DOHH2 (cell line): ENCODE results near the gene TIMP3.

ENCODE experiments used
- H3F3A ChIP-seq: fragments of 200-600 bp; sonication (generic), shearing (Covaris generic); 2 replicates; pipeline ENCODE4 v1.6.0; 2016; ENCODE audit warnings: antibody characterized with exemption, mild to moderate bottlenecking; ENCODE audit not compliant: control insufficient read depth, insufficient read depth
- H3K27ac ChIP-seq: fragments of 200-600 bp; sonication (generic); 2 replicates; pipeline ENCODE4 v1.5.1; 2014; ENCODE audit warnings: low read depth, mild to moderate bottlenecking, low read length, moderate library complexity
- H3K27me3 ChIP-seq: fragments of 200-600 bp; sonication (generic); 2 replicates; pipeline ENCODE4 v1.6.1; 2014; ENCODE audit warnings: mild to moderate bottlenecking, low read length, mixed read lengths; ENCODE audit not compliant: control insufficient read depth
- H3K36me3 ChIP-seq: fragments of 200-600 bp; sonication (generic); 2 replicates; pipeline ENCODE4 v1.6.1; 2014; ENCODE audit warnings: mild to moderate bottlenecking, low read length, moderate library complexity, mixed read lengths; ENCODE audit not compliant: control insufficient read depth
- H3K4me1 ChIP-seq: fragments of 200-600 bp; sonication (generic); 2 replicates; pipeline ENCODE4 v1.6.1; 2014; ENCODE audit warnings: mild to moderate bottlenecking, low read length, mixed read lengths; ENCODE audit not compliant: control insufficient read depth
- H3K4me2 ChIP-seq: fragments of 200-600 bp; sonication (generic); 2 replicates; pipeline ENCODE4 v1.6.0; 2014; ENCODE audit warnings: mild to moderate bottlenecking, low read length, moderate library complexity
- H3K4me3 ChIP-seq: fragments of 200-600 bp; sonication (generic); 2 replicates; pipeline ENCODE4 v1.5.1; 2014; ENCODE audit warnings: mild to moderate bottlenecking, low read length, mixed read lengths
- H3K79me2 ChIP-seq: fragments of 200-600 bp; sonication (generic); 2 replicates; pipeline ENCODE4 v1.6.1; 2014; ENCODE audit warnings: mild to moderate bottlenecking, low read length, mixed read lengths; ENCODE audit not compliant: control insufficient read depth
- H3K9me2 ChIP-seq: fragments of 200-600 bp; sonication (generic); replicated peaks from 2 replicates; pipeline ENCODE4 v1.6.1; 2014; ENCODE audit warnings: mild to moderate bottlenecking, low read length, mixed read lengths; ENCODE audit not compliant: control insufficient read depth
- H3K9me3 ChIP-seq: fragments of 200-600 bp; sonication (generic); 2 replicates; pipeline ENCODE4 v1.6.1; 2014; ENCODE audit warnings: antibody characterized with exemption, low read length, mixed read lengths; ENCODE audit not compliant: control insufficient read depth, insufficient read depth
- H4K20me1 ChIP-seq: fragments of 200-600 bp; sonication (generic); 2 replicates; pipeline ENCODE4 v1.6.0; 2014; ENCODE audit warnings: low read depth, mild to moderate bottlenecking, antibody characterized with exemption, low read length, moderate library complexity; ENCODE audit not compliant: control insufficient read depth, insufficient read depth
- CTCF ChIP-seq: fragments of 200-600 bp; sonication (generic); IDR thresholded peaks from one replicate; pipeline ENCODE4 v1.5.1; 2014; ENCODE audit warnings: antibody characterized with exemption, mild to moderate bottlenecking, low read depth, low read length; ENCODE audit not compliant: poor library complexity, severe bottlenecking
- EZH2phosphoT487 ChIP-seq: fragments of 200-600 bp; sonication (generic); IDR thresholded peaks from 2 replicates; pipeline ENCODE4 v1.6.1; 2017; ENCODE audit warnings: borderline replicate concordance, mild to moderate bottlenecking, antibody characterized with exemption, low read length, moderate library complexity, mixed read lengths

The TIMP3 gene

GRCh38 chr22:32874385-32874784 lies 72.9 kb downstream of the TIMP3 start:
- Histone ChIP-seq H3K4me1 (no peaks in the 10 kb centered on the region), H3K9me3 (no peaks in the 10 kb centered on the region), H3K36me3 (no peaks in the 10 kb centered on the region), H3K4me3 (no peak overlapping the region), H4K20me1 (no peaks in the 10 kb centered on the region), H3K4me2 (no peak overlapping the region), H3K79me2 (no peaks in the 10 kb centered on the region), H3K27me3 (peaks cover 13% of the 10 kb centered on the region), H3F3A (no peaks in the 10 kb centered on the region), H3K9me2 (no peaks in the 10 kb centered on the region), H3K27ac (no peak overlapping the region)
- TF ChIP-seq CTCF = no peak
- TF ChIP-seq EZH2phosphoT487 = no peak

GRCh38 chr22:32874976-32875375 lies 73.5 kb downstream of the TIMP3 start:
- H3K27me3 ChIP-seq = peaks cover 13% of the 10 kb centered on the region
- no peaks in the 10 kb centered on the region for H4K20me1 ChIP-seq
- no peak for TF ChIP-seq CTCF
- no peak for TF ChIP-seq EZH2phosphoT487
- H3K4me3 ChIP-seq = no peak overlapping the region
- H3K4me1 ChIP-seq = no peaks in the 10 kb centered on the region
- H3K9me3 ChIP-seq = no peaks in the 10 kb centered on the region
- no peaks in the 10 kb centered on the region for H3K79me2 ChIP-seq
- H3K4me2 ChIP-seq = no peak overlapping the region
- no peaks in the 10 kb centered on the region for H3K36me3 ChIP-seq
- no peaks in the 10 kb centered on the region for H3F3A ChIP-seq
- no peaks in the 10 kb centered on the region for H3K9me2 ChIP-seq
- H3K27ac ChIP-seq = no peak overlapping the region

- Histone ChIP-seq H3K79me2 (no peaks in the 10 kb centered on the region), H3K27me3 (peaks cover 10% of the 10 kb centered on the region), H3F3A (peaks cover 5% of the 10 kb centered on the region; the same call in 1 of the 2 replicates), H3K36me3 (no peaks in the 10 kb centered on the region), H3K9me3 (no peaks in the 10 kb centered on the region), H3K27ac (no peak overlapping the region), H4K20me1 (no peaks in the 10 kb centered on the region), H3K4me3 (no peak overlapping the region), H3K4me1 (peaks cover 14% of the 10 kb centered on the region), H3K4me2 (no peak overlapping the region), H3K9me2 (no peaks in the 10 kb centered on the region)
- TF ChIP-seq EZH2phosphoT487 (no peak), CTCF (no peak)
Measured at GRCh38 chr22:32876516-32876915, 75.0 kb downstream of the TIMP3 start.

GRCh38 chr22:32877196-32877595 lies 75.7 kb downstream of the TIMP3 start:
- TF ChIP-seq EZH2phosphoT487 = no peak
- TF ChIP-seq CTCF = no peak
- H3K36me3 ChIP-seq = no peaks in the 10 kb centered on the region

More at GRCh38 chr22:32877196-32877595, 75.7 kb downstream of the TIMP3 start:
- Histone ChIP-seq H3K4me3 (no peak overlapping the region), H3K27ac (no peak overlapping the region), H3K9me2 (no peaks in the 10 kb centered on the region), H3K27me3 (peaks cover 10% of the 10 kb centered on the region), H4K20me1 (no peaks in the 10 kb centered on the region), H3K4me1 (peaks cover 21% of the 10 kb centered on the region), H3K9me3 (no peaks in the 10 kb centered on the region), H3K79me2 (no peaks in the 10 kb centered on the region), H3K4me2 (no peak overlapping the region), H3F3A (peaks cover 6% of the 10 kb centered on the region; the same call in 1 of the 2 replicates)
